NCI-H748 treated with DMSO at 0.1 percent for 48 hours (cell line): ENCODE results near the gene EPN1.

Experiments used
- DNase-seq: peaks from one replicate; lab custom pipeline; 2025; lab: John Stamatoyannopoulos, UW

Gene EPN1

DNA sequence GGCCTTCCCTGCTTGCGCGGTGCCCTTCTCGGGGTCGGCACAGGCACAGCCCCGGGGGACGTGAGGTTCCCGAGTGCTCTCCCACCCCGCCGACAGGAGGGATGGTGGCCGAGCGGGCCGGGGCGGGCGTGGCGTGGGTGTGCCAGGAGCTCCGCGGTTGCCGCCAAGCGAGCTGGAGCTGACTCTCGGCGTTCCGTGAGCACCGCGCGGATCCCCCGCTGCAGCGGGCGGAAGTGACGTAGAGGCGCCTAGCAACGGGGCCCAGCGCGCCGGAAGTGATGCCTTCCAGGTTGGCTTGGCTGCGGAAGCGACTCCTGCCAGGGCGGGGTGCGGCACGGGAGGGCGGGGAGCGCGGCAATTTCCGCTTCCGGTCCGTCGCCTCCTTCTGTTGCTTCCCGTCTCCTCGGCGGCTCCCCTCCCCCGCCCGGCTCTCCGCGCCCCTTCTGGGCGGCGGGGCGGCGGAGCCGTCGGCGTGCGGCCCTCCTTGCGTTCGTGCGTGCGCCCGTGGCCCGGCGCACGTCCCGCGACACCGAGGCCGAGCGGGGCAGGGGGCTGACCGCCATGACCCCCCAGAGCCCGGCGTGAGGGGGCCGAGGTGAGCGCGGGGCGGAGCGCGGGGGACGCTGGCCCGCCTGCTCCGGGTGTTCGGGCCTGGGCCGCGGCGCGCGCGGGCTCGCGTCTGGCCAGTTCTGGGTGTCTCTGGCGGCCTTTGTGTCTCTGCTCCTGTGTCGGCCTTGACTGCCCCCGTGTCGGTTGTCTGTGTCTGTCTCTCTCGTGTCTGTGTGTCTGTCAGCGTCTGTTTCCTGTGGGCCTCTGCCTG is at the start of gene EPN1:
Gene EPN1 (plus strand): TSS at position 386 of the 820 bp plus-strand sequence. CDS start 3,402 bp downstream, outside the sequence.
- DNase-seq = peak; percentile 95

DNA sequence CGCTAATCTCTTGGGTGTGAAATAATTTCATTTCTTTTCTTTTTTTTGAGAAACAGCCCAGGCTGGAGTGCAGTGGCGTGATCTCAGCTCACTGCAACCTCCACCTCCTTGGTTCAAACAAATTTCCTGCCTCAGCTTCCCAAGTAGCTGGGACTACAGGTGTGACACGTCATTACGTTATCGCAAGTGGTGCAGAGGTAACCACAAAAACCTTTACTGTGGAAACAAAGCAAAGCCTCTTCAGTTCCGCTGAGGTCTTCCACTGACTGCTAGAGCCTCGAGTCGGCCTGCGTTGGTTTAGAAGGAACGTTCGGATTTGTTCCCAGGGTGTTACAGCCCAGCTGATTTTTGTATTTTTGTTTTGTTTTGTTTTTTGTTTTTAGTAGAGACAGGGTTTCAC is 48.7 kb upstream of the EPN1 start:
- DNase-seq = no peak

DNA sequence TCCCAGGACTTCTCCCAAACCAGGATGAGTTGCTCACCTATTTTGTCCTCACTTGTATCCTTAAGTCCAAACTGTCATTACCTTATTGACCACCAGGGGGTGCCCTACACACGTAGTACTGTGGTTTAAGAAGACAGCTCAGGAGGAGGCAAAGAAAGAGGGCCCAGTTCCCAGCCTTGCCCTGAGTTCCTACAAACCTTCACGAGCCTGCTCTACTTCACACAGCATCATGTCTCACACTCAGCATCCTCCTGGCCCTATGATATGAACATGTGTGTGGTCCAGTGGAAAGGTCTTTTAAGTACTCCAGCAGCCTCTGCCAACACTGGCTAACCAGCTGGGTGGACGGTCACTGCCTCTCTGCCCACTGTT is 42.6 kb upstream of the EPN1 start:
- peak; percentile 85 for DNase-seq

GRCh38 chr19:55633861-55634260 is 41.2 kb upstream of the EPN1 start:
- no peak for DNase-seq

DNA sequence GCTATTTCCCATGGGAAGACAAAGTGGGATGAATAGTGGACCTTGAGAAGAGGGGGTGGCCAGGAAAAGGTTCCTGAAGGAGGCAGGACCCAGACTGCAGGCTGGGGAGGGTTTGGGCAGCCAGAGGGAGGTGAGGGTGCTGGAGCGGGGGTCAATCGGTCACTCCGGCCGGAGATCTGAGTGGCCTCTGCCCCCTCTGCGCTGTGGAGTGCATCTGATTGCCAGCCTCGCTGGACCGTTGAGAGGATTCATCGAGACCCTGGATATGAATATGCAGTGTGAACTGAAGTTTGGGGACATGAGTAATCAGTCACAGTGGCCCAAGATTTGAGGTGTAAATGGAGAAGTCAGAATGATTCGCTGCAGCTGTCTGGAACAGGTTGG is 39.7 kb upstream of the EPN1 start:
- no peak for DNase-seq

DNA sequence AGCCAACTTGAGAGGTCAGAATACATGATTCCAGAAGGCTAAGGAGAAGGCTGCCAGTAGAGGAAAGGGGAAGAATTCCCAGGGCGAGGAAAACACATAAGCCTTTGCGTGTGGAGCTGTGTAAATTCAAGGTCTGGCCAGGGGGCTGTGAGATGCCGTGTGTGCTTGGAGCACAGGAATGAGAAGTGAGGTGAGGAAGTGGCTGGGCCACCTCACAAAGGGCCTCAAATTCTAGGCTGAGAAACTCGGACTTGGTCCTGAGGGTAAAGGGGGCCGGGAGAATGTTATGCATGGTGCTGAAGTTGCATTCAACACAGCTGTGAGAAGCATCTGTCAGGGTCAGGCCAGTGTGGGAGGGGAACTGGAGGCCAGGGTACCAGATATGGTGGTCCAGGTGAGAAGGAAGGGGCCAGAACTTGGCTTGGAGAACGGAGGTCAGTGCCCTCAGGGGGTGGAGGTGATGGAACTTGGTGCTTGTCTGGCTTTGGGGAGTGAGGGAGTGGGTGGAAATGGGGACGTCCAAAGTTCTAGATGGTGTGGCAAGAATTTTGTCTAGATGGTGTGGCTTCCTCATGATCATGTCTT is 39.1 kb upstream of the EPN1 start:
- no peak for DNase-seq

GRCh38 chr19:55636723-55637122 is 38.3 kb upstream of the EPN1 start:
- DNase-seq = no peak

GRCh38 chr19:55637534-55637933 is 37.5 kb upstream of the EPN1 start:
- DNase-seq = no peak

GRCh38 chr19:55638864-55639359 is 36.1 kb upstream of the EPN1 start:
- DNase-seq = no peak

DNA sequence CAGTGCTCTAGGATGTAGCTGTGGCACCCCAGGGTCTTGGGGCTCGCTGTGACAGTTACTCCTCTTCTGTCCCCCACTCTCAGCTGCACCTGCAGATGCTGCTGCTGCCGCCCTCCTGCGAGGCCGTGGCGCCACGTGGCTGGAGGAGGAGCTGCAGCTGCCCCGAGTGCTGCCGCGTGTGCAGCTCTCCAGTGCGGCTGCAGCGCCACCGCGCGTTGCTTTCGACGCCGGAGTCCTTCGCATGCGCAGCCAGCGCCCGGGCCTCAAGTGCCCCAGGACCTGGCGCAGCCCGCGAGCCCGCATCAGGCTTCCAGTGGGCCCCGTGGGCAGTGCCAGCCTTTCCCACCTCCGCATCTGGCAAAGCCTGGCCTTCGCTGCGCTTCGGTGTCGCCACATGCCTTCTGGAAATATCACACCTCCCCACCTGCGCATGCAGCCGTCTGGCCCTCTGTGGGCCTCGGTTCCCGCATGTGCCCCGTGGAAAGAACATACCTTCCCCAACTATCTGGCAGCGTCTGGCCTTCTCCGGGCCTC is 34.9 kb upstream of the EPN1 start:
- peak; percentile 54 for DNase-seq

DNA sequence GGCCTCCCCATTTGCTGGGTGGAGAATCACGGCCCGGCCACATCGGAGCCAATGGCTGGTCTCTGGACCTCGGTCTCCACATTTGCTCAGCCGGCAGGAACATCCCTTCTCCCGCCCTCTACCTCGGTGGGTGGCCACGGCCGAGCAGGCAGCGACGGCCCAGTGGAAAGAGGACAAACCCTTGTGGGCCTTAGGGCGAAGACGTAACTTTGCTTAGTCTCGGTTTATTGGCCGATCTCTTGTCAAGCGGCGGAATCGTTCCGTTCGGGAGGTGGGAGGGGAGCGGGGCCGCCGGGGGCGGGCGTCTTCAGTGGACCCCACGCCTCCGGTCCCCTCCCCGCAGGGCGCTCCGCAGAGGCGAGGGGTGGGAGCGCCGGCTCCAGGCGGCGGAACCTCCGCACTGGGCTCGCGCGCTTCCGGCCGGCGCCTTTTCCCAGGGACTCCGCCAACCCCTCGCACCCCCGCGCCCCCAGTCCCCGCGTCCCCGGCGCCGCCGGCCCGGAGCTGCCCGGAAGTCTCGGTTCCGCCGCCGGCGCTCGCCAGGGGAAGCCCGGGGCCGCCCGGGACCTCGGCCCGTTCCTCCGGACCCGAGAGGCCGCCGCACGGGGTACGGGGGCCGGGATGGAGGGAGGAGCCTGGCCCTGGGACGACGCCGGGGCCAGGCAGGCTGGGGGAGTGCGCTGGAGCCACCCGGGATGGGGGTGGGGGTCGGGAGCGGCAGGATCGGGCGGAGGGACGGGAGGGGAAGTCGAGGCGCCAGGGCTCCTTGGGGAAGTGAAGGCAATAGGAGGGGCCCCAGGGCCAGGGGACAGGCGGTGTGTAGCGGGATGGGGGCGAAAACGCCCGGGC is 34.2 kb upstream of the EPN1 start, which contains the start of gene ZNF580:
Gene ZNF580 (plus strand): TSS at position 426 of the 849 bp plus-strand sequence. CDS start 1,507 bp downstream, outside the sequence.
- peak; percentile 58 for DNase-seq

DNA sequence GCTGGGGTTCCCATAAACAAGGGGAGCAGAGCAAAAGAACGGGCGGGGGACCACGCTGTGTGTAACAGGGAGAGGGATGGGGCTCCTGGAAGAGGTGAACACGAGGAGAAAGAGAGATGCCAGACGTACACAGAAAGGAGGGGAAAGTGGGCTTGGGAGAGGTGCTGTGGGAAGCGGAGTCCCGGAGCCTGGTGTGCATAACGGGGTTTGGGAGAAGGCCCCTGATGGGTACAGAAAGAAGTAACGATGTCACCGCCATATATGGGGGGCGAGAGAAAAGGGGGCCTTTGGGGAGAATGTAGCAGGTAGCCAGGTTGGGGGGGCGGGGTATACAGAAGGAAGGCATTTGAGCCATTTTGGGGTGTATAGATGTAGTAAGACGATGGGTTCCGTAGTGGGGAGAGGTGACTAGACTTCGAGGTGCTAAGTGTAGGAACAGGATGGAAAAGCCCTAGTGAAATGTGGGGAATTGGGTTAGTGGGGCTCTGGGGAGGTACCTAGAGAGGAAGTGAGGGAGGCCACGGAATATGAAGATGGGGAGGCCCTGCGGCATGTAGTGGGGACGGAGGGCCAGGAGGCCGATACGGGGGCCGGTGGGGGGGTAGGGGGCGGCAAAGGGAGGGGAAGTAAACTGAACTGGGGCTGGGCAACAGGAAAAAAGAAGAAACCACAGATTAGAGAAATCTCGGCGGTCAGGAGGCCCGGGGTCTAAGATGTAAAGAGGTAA is 33.4 kb upstream of the EPN1 start:
- no peak for DNase-seq

GRCh38 chr19:55642153-55643002 is 32.6 kb upstream of the EPN1 start:
- peak; percentile 7 for DNase-seq

DNA sequence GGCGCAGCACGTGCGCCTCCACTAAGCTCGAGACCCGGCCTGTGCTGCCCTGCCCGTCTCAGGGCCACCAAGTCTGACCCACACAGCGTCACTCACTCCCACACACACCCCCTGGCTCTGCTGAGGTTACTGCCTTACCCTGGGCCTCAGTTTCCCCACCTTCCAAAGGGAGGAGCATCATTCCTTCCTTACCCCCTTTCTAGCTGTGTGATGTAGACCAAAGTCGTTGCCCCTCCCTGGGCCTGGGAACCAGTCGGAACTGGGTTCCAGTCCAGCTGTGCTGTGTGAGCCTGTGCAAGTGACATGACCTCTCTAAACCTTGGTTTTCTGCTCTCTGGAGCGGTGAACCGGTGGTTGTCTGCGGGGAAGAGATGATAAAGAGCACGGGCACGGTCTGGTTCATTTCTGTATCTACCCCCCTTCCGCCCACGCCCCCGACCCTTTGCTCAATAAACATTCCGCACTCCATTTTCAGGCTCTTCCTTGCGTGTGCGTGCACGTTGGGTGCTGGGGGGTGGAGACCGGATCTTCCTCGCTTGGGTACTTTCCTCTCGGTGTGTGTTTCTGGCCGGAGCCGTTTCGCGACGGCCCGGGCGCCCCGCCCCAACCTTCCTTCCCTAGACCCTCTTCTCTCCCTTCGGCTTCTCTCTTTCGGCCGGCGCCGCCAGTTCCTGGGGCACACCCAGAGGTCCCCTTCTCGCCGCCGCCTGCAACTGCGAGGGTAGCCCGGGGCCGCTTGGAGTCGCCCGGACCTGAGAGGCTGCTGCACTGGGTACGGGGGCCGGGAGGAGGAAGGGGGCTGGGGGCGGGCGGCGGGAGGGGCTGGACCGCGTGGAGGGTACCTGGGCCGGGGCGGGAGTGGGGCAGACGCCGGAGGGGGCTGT is 31.8 kb upstream of the EPN1 start, which contains the start of gene ZNF581:
Gene ZNF581 (plus strand): TSS at position 647 of the 884 bp plus-strand sequence. CDS start 923 bp downstream, outside the sequence.
- peak; percentile 65 for DNase-seq

DNA sequence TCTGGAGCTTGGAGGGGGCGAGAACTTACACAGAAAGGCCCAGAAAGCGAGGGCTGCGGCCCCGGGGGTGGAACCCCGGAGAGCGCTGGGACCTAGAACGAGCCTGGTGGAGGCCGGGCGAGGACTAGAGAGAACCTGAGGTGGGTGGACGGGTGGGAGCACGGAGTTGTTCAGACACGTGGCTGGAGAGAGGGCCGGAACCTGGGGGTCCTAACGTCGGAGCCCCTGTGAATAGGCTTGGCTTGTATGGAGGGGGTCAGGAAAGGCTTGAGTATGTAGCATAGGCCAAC is 31.2 kb upstream of the EPN1 start:
- DNase-seq = no peak

DNA sequence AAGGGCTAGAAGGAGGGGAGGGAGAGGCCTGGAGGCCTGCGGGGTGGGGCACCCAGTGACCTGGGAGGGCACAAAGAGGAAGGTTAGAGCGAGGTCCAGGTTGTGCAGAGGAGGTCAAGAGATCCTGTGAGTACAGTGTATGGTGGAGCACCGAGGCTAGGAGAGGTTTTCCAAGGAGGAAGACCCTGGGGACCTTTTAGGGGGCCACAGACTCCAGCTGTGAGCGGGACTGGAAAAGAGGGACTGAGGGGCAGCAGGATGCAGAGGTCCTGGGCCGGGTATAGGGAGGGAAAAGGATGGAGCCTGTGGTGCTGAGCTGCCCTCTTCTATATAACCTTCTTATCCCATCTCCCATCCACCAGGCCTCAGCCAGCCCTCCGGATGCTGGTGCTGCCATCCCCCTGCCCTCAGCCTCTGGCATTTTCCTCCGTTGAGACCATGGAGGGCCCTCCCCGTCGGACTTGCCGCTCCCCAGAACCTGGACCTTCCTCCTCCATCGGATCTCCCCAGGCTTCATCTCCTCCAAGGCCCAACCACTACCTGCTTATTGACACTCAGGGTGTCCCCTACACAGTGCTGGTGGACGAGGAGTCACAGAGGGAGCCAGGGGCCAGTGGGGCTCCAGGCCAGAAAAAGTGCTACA is 30.7 kb upstream of the EPN1 start:
- DNase-seq = no peak

- no peak for DNase-seq
Measured at GRCh38 chr19:55644842-55645511, 30.0 kb upstream of the EPN1 start.

DNA sequence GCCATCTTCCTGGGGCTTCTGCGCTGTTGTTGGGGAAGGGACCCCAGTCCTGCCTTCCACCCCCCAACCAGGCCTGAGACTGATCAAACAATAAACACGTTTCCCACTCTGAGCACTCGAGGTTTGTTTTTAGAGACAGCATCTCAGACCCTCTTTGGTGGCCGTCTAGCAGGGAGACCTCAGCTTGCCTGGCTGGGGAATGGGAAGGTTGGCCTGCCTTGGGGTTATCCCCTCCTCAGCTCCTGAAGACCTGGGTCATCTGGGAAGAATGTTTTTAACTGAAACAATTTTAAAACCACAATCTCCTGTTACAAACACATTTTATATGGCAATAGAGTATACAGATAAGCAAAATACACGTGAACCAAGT is 29.5 kb upstream of the EPN1 start:
- no peak for DNase-seq
